NCI-H2227 treated with DMSO at 0.1 percent for 48 hours (cell line): ENCODE results near the gene PTPRR.
A peak's percentile ranks its signal among the peaks of the same experiment; 100 is the strongest.
"Not testable (repeated sequence)": the region's sequence is repeated elsewhere in the genome, so short reads cannot be mapped to it uniquely, and the experiment has no call there.

ENCODE experiments used
- DNase-seq: peaks from one replicate; lab custom pipeline; 2025; lab: John Stamatoyannopoulos, UW

The PTPRR gene

GRCh38 chr12:70747445-70748260, 172.9 kb downstream of the PTPRR start:
- no peak for DNase-seq

DNA sequence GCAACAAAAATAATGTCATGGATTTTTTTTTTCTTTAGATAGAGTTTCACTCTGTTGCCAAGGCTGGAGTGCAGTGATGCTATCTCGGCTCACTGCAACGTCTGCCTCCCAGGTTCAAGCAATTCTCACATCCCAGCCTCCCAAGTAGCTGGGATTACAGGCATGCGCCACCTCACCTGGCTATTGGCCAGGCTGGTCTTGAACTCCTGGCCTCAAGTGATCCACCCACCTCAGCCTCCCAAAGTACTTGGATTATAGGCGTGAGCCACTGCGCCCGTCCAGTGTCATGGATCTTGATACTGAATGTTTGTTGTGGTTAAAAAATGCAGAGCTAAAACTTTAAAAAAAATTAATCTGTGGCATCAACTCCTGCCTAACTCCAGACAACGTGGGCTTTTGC, 175.5 kb downstream of the PTPRR start:
- DNase-seq = no peak

- DNase-seq = no peak
These were observed 176.4 kb downstream of the PTPRR start for GRCh38 chr12:70744178-70744577.

DNA sequence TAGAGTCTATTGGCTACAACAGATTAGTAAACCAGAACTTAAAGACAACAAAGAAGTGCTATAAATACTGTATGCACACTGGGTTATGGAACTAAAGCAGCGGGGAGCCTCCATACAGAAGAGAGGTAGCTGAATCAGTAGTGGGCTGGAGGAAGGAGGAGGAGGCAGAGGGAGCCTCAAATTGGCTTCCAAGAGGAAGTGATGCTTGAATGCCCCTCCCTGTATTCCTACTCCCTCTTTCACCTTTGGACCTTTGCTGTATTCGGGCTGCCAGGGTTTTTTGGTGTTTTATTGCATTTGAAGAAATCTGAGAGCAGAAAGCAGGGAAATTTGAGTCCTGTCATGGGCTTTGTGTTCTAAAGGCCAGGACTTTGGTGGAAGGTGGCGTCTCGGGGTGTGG, 179.3 kb downstream of the PTPRR start:
- no peak for DNase-seq

GRCh38 chr12:70739756-70740155, 180.8 kb downstream of the PTPRR start:
- no peak for DNase-seq

DNA sequence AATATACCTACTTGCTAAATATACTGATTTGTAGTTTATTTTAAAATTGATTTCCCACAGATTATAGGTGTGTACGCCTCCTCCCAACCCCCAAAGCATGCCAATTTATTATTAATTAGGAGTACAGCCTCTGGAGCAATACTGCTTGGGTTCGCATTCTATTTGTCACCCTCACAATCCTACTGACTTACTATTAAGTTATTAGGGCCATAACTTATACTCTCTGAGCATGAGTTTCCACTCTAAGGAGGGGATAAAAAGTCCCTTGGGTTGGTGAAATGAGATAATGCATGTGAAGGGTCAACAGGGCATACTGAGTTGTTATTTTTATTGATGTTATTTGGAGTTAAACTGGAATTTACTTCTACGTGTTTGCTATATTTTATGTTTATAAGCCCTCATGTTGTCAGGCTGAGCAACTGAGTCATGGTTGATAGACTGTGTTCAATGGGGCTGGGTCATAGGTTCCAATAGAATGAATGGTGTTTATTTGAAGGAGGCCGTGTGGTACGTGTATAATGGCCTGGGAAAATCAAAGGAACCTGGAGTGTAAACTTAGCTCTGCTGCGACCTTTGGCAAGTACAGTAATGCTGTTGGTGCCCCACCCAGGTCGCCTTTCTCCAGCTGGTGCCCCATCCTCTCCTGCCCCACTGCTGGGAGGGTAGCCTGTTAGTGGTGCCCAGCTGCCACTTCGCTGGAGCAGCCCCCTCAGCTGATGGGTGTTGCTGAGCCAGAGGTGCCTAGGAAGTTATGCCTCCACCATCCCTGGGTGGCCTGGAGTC, 184.0 kb downstream of the PTPRR start:
- DNase-seq = no peak

DNA sequence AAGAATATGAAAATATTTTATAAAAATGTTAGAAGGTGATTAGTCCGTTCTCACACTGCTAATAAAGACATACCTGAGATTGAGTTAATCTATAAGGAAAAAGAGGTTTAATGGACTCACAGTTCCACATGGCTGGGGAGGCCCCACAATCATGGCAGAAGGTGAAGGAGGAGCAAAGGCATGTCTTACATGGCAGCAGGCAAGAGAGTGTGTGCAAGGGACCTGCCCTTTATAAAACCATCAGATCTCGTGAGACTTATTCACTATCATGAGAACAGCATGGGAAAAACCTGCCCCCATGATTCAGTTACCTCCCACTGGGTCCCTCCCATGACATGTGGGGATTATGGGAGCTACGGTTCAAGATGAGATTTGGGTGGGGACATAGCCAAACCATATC, 185.3 kb downstream of the PTPRR start:
- not testable (repeated sequence) for DNase-seq

GRCh38 chr12:70733385-70733784, 187.2 kb downstream of the PTPRR start:
- peak; percentile 50 for DNase-seq

DNA sequence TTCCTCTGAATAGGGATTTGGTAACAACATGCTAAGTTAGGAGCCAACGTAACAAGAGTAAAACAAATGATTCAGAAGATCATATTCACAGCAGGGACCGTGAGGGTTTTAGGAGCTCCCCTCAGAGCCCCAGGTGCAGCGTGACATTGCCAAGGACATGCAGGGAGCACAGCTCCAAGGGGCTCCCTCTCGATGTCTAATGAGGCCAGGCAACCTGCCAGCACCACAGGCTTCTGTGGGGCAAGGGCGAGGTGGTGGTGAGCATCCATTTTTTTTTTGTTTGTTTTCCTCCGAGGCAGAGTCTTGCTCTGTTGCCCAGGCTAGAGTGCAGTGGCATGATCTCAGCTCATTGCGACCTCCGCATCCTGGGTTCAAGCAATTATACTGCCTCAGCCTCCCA, 188.3 kb downstream of the PTPRR start:
- DNase-seq = no peak

GRCh38 chr12:70730675-70731180, 189.8 kb downstream of the PTPRR start:
- no peak for DNase-seq

GRCh38 chr12:70724444-70724843, 196.1 kb downstream of the PTPRR start:
- no peak for DNase-seq

DNA sequence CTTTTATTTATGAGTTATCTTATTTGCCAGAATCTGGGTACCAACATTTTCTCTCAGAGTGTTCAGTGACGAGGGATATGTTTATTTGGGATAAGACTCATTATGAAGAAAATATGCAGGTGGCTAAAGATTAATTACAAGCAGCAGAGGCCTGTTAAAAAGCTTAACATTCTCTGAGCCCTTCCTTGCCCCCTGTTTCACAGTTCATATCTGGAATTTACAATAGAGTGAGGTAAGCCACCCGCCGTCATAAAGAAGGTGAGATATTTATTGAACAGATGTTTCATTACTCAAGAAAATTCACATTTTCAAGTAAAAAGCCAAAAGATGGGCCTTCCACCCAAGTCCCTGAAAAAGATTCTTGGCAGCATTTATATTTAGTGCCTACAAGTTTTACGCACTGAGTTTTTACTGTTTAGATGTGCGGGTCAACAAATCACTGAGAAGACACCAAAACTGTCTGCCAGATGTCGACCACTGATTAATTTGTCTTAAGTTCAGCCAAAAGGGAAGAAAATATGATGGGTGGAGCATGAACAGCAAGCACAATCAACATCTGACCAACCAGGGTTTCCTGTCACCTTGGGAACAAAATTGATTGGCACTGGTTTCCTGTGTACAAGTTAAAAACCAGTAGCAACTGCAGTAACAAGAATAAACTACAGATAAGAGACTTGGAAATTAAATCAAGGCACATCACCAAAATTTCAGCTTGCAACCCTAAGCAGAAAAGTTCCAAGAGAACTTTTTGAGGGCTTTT, 197.8 kb downstream of the PTPRR start:
- DNase-seq = no peak

DNA sequence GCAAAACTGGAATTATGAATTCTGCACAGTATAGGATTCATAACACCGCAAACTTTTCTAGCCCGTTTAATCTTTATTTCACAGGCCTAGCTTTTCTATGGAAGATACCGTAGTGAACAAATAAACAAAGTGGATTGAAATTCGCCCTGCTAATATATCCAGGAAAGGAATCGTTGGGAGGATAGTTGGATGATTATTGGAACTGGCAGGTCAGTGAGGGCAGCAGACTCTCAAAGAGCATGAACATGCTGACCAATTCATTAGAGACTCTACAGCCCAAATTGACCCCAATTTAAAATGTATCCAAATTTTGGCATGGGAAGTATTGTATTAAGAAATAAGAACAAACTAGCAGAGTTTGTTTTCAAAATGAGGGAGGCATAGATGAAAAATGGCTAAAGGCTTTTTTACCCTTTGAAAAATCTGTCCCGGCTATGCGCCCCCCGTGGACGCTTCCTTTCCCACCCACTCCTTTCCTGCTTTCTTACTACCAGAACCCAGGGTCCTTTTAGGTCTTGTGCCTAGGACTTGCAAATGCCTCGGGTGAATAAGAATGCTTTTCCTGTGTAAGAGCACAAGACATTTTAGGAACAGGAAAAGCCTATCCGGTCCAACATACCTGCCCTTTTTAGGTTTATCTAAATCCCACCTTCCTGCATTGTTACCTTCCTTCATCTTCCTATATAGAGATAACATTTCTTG, 198.7 kb downstream of the PTPRR start:
- DNase-seq = no peak

DNA sequence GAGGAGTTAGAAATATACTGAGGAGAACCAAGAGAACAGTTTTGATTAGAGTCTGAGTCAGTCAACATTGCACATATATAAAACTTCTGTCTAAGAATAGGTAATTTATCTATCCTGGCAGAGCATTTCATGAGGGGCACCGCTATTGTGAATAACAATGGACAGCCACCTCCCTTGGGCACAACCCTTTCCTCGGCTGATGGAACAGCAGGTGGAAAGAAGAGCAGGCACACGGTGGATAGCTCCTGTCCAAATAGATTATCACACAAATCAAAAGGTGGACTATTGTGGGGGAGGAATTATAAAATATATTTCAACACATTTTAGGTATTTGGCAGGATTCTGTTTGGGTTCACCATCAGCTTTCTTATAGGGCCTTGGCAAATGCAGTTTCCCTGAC, 199.3 kb downstream of the PTPRR start:
- no peak for DNase-seq

DNA sequence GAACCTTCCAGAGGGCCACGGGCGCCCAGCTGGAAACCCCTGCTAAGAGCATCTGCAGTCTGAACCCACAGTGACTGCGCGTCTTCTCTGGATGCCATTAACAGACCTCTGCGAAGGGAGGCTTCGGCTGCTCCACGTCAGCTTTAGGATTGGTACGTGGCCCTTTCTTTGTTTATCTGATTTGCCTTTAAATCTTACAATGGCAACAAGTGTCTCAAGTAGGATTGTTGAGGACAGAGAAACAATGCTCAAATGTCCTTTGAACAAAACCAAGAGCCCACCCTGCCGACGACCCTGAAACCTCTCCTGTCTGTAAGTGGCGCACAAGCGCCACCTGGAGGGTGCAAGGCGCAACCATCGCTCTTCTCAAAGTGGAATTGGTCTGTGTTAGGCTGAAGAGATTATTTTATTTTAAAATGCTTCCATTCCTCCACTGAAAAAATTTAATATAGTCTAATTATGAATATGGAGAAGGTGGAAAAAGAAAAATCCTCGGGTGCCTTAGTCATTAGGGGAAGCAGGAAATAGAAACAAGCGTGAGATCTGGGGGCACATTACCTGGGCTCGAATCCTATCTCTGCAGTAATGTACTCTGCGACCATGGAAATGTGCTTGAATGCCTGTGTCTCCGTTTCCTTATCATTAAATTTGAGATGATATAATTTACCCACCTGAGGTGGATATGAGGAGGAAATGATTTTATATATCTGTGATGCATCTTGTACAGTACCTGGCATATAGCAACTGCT, 200.7 kb downstream of the PTPRR start:
- DNase-seq = peak; percentile 87

GRCh38 chr12:70719071-70719470, 201.5 kb downstream of the PTPRR start:
- no peak for DNase-seq

GRCh38 chr12:70711831-70712230, 208.7 kb downstream of the PTPRR start:
- no peak for DNase-seq

GRCh38 chr12:70709022-70709421, 211.5 kb downstream of the PTPRR start:
- DNase-seq = no peak

DNA sequence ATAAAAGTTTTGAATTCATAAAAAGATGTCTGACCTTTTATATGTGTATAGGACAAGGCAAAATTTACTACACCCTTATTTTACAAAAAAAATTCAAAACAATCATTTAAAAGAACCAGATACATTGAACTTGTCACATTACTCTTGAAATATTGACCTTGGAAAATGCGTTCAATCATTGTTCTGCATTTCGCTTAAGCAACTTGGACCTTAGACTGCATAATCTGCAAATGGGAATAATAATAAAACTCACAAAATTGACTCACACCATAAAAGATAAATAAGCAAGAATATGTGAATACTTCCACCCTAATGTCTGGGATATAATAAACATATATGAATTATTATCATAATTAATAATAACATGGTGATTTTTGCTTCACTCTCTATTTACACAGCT, 213.9 kb downstream of the PTPRR start:
- no peak for DNase-seq

GRCh38 chr12:70698345-70698744, 222.2 kb downstream of the PTPRR start:
- DNase-seq = no peak
